GM12864 (cell line): ENCODE results near the gene EPHB2.

Experiments used
- DNase-seq: peaks from one replicate; pipeline ENCODE4 v3.0.0-alpha.2; 2011; ENCODE audit warnings: low read depth
- H3K4me3 ChIP-seq: 2 replicates; pipeline ENCODE4 v1.5.1; 2011; ENCODE audit warnings: mild to moderate bottlenecking, low read depth, low read length, control low read depth
- CTCF ChIP-seq: IDR thresholded peaks from 2 replicates; pipeline ENCODE4 v1.5.1; 2011; ENCODE audit warnings: low read depth, mild to moderate bottlenecking, moderate library complexity, low read length, control low read depth, inconsistent platforms; ENCODE audit errors: missing control alignments

EPHB2 gene

GRCh38 chr1:22852144-22852655 is 141.6 kb downstream of the EPHB2 start:
- TF ChIP-seq CTCF, result no peak
- no peak for DNase-seq
- H3K4me3 ChIP-seq, result no peak overlapping the region

- DNase-seq, result no peak
- no peak overlapping the region for H3K4me3 ChIP-seq
- TF ChIP-seq CTCF, result no peak
These were observed 143.1 kb downstream of the EPHB2 start for GRCh38 chr1:22853651-22854185.

- H3K4me3 ChIP-seq, result no peak overlapping the region
- no peak for TF ChIP-seq CTCF
- peak; percentile 59 for DNase-seq
These were observed 144.3 kb downstream of the EPHB2 start for GRCh38 chr1:22854688-22855565.

- DNase-seq, result no peak
- TF ChIP-seq CTCF, result no peak
- H3K4me3 ChIP-seq, result no peak overlapping the region
These were observed 145.3 kb downstream of the EPHB2 start for GRCh38 chr1:22855668-22856606.

- DNase-seq, result no peak
These were observed 147.0 kb downstream of the EPHB2 start for GRCh38 chr1:22857661-22858060.

More at GRCh38 chr1:22857661-22858060, 147.0 kb downstream of the EPHB2 start:
- no peak for TF ChIP-seq CTCF
- H3K4me3 ChIP-seq, result no peak overlapping the region
